HEK293 (cell line): ENCODE results near the gene LYPD6B.

ENCODE experiments used
- CTCF ChIP-seq: fragments of 450-650 bp; formaldehyde crosslinking; IDR thresholded peaks from 2 replicates; pipeline ENCODE4 v1.5.1; 2016; ENCODE audit warnings: missing biosample characterization, missing genetic modification characterization
- KLF1 ChIP-seq: fragments of 450-650 bp; formaldehyde crosslinking; IDR thresholded peaks from 2 replicates; pipeline ENCODE4 v1.5.1; 2016; ENCODE audit warnings: missing biosample characterization, missing genetic modification characterization
- SALL2 ChIP-seq: fragments of 450-650 bp; formaldehyde crosslinking; IDR thresholded peaks from 2 replicates; pipeline ENCODE4 v1.5.0; 2017; ENCODE audit warnings: missing biosample characterization, mild to moderate bottlenecking, missing genetic modification characterization, borderline replicate concordance
- ZNF146 ChIP-seq: fragments of 450-650 bp; formaldehyde crosslinking; IDR thresholded peaks from 2 replicates; pipeline ENCODE4 v1.5.1; 2016; ENCODE audit warnings: missing biosample characterization, missing genetic modification characterization
- ZNF239 ChIP-seq: fragments of 450-650 bp; formaldehyde crosslinking; IDR thresholded peaks from 2 replicates; pipeline ENCODE4 v1.5.1; 2016; ENCODE audit warnings: missing biosample characterization, missing genetic modification characterization
- ZNF530 ChIP-seq: fragments of 450-650 bp; formaldehyde crosslinking; IDR thresholded peaks from 2 replicates; pipeline ENCODE4 v1.5.1; 2016; ENCODE audit warnings: low read depth, missing biosample characterization, missing genetic modification characterization
- ZNF768 ChIP-seq: fragments of 450-650 bp; formaldehyde crosslinking; IDR thresholded peaks from 2 replicates; pipeline ENCODE4 v1.5.1; 2018; ENCODE audit warnings: missing biosample characterization, mild to moderate bottlenecking, missing genetic modification characterization
- ZSCAN23 ChIP-seq: fragments of 450-650 bp; formaldehyde crosslinking; IDR thresholded peaks from 2 replicates; pipeline ENCODE4 v1.5.1; 2016; ENCODE audit warnings: missing biosample characterization, missing genetic modification characterization

- TF ChIP-seq CTCF (tag by site-specific recombination): no peak
- no peak for TF ChIP-seq ZNF768 (tag by site-specific recombination)
- no peak for TF ChIP-seq KLF1 (tag by site-specific recombination)
- no peak for TF ChIP-seq ZNF239 (tag by site-specific recombination)
- TF ChIP-seq ZNF146 (tag by site-specific recombination): no peak
- TF ChIP-seq SALL2 (tag by site-specific recombination): no peak
- no peak for TF ChIP-seq ZSCAN23 (tag by site-specific recombination)
- no peak for TF ChIP-seq ZNF530 (tag by site-specific recombination)
These were observed 107.1 kb downstream of the LYPD6B start for GRCh38 chr2:149145314-149146295.
